NCI-H526 (cell line): ENCODE results near the gene SYCE3.

ENCODE experiments used
- DNase-seq, 2 experiments: peaks; one replicate each; lab custom pipeline; 2025; lab: John Stamatoyannopoulos, UW

The SYCE3 gene

GRCh38 chr22:50531546-50531961, 31.2 kb downstream of the SYCE3 start:
- peak in 1 of 2 experiments; percentile 40 for DNase-seq

- peak in 1 of 2 experiments; percentile 57 for DNase-seq
Observed at GRCh38 chr22:50530877-50531545, 31.7 kb downstream of the SYCE3 start.

- no peak for DNase-seq
Observed at GRCh38 chr22:50530580-50530876, 32.2 kb downstream of the SYCE3 start.

- DNase-seq, result no peak
Observed at GRCh38 chr22:50529897-50530579, 32.7 kb downstream of the SYCE3 start, which contains the start of gene TYMP. TSS of gene TYMP (minus strand) at chr22:50530012. CDS start at chr22:50529709, 303 bp downstream.

GRCh38 chr22:50529416-50529896, 33.3 kb downstream of the SYCE3 start:
- peak in 1 of 2 experiments; percentile 39 for DNase-seq

- DNase-seq, result no peak
Observed at GRCh38 chr22:50528682-50529415, 33.9 kb downstream of the SYCE3 start.

- no peak for DNase-seq
Observed at GRCh38 chr22:50527921-50528681, 34.6 kb downstream of the SYCE3 start.

GRCh38 chr22:50526834-50527801, 35.6 kb downstream of the SYCE3 start:
- DNase-seq, result no peak

- DNase-seq, result peak; percentile 47 to 81
Observed at GRCh38 chr22:50526108-50526833, 36.4 kb downstream of the SYCE3 start.

- DNase-seq, result no peak
Observed at GRCh38 chr22:50525858-50526107, 36.9 kb downstream of the SYCE3 start.

- DNase-seq, result peak; percentile 76 to 95
Observed at GRCh38 chr22:50525104-50525857, 37.4 kb downstream of the SYCE3 start, which contains the start of gene SCO2. TSS of gene SCO2 (minus strand) at chr22:50525598. CDS start at chr22:50524411, 1,187 bp downstream.

- peak in 1 of 2 experiments; percentile 42 for DNase-seq
Observed at GRCh38 chr22:50524676-50525103, 38.0 kb downstream of the SYCE3 start.

GRCh38 chr22:50523806-50524675, 38.7 kb downstream of the SYCE3 start:
- no peak for DNase-seq

GRCh38 chr22:50523458-50523805, 39.3 kb downstream of the SYCE3 start:
- no peak for DNase-seq

- DNase-seq, result no peak
Observed at GRCh38 chr22:50522806-50523438, 39.8 kb downstream of the SYCE3 start.

- DNase-seq, result no peak
Observed at GRCh38 chr22:50522208-50522805, 40.4 kb downstream of the SYCE3 start.

- DNase-seq, result no peak
Observed at GRCh38 chr22:50521710-50522109, 41.0 kb downstream of the SYCE3 start.
